HG03064 (cell line): ENCODE results near the gene KIAA0825.
"Not testable (repeated sequence)": the region's sequence is repeated elsewhere in the genome, so short reads cannot be mapped to it uniquely, and the experiment has no call there.

Source experiments
- ATAC-seq: cut with Tn5 transposase; IDR thresholded peaks from one replicate; pipeline ENCODE4 v1.9.1; 2021; ENCODE audit warnings: low read depth; ENCODE audit not compliant: unreplicated experiment

The KIAA0825 gene

GRCh38 chr5:94140300-94140699 is 478.1 kb downstream of the KIAA0825 start:
- no peak for ATAC-seq

DNA sequence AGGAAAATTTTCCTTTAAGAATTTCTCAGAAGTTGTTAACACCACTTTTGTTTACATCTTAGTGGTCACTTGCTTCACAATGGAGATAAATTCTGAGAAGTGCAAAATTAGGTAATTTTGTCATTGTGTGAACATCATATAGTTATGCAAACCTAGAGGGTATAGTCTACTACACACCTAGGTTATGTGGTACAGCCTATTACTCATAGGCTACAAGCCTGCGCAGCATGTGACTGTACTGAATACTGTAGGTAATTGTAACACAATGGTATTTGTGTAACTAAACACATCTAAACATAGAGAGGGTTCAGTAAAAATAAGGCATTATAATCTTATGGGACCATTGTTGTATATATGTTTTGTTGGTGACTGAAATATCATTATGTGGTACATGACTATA is 488.3 kb downstream of the KIAA0825 start:
- ATAC-seq, result no peak

GRCh38 chr5:94125107-94125506 is 493.3 kb downstream of the KIAA0825 start:
- no peak for ATAC-seq

- not testable (repeated sequence) for ATAC-seq
Measured at GRCh38 chr5:94116317-94116716, 502.1 kb downstream of the KIAA0825 start.

DNA sequence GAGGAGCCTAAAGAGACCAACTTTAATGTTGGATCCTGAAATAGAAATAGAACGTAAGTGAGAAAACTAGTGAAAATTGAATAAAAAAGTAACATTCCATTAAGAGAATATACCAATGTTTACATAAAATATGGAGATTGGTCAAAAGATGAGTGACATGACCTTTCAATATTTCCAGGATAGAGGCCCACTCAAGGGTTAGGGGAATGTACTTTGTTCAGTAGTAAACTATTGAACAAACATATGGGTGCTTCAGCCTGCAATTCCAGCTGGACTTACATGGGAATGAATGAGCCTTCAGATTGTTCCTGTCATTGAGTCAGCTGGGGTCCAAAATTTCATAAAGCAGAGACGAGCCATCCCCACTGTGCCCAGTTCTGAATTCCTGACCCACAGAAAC is 505.3 kb downstream of the KIAA0825 start:
- ATAC-seq, result no peak

GRCh38 chr5:94111209-94112004 is 507.0 kb downstream of the KIAA0825 start:
- ATAC-seq, result peak; percentile 100

DNA sequence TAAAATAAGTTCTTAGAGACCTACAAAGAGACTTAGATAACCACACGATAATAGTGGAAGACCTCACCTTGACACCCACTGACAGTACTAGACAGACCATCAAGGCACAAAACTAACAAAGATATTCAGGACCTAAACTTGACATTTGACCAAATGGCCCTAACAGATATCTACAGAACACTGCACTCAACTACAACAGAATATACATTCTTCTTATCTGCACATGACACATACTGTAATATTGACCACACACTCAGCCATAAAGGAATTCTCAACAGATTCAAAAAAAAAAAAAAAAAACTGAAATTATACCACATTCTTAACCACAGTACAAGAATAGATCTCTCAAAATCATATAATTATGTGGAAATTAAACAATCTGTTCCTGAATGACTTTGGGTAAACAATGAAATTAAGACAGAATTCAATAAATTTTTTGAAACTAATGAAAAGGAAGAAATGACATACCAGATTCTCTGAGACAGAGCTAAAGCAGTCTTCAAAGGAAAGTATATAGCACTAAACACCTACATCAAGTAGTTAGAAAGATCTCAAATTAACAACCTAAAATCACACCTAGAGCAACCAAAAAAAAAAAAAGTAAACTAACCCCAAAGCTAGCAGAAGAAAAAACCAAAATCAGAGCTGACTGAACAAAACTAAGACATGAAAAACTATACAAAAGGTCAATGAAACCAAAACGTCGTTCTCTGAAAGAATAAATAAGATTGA is 514.7 kb downstream of the KIAA0825 start:
- no peak for ATAC-seq
